Fibroblast of the conjunctiva (primary cell): ENCODE results near the gene APCS.

Source experiments
- DNase-seq: peaks from one replicate; pipeline ENCODE4 v3.0.0-alpha.2; 2010; ENCODE audit warnings: low read depth

APCS gene, protein sequence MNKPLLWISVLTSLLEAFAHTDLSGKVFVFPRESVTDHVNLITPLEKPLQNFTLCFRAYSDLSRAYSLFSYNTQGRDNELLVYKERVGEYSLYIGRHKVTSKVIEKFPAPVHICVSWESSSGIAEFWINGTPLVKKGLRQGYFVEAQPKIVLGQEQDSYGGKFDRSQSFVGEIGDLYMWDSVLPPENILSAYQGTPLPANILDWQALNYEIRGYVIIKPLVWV

DNA sequence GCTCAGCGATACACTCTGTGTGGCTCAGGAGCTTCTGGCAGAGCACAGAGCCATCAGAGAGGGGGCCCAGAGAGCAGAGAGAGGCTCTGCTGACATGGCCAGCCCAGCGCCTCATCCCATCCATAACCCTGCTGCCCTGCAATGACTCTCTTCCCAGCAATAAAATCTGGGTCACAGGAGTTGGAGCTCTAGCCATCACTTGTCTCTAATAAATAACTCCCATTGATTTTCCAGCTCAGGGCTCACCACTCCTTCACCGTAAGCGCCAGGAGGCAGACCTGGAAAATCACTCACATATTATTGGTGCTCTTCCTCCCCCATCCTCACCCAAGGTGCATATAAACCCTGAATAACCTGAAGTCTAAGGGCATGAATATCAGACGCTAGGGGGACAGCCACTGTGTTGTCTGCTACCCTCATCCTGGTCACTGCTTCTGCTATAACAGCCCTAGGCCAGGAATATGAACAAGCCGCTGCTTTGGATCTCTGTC is at the start of gene APCS:
TSS of gene APCS (plus strand) at position 366 of the 491 bp plus-strand sequence. CDS start at position 462, 96 bp downstream.
- DNase-seq = no peak

GRCh38 chr1:159548126-159548525 is 39.5 kb upstream of the APCS start:
- no peak for DNase-seq

- DNase-seq = no peak
Measured at GRCh38 chr1:159554261-159554660, 33.4 kb upstream of the APCS start.

DNA sequence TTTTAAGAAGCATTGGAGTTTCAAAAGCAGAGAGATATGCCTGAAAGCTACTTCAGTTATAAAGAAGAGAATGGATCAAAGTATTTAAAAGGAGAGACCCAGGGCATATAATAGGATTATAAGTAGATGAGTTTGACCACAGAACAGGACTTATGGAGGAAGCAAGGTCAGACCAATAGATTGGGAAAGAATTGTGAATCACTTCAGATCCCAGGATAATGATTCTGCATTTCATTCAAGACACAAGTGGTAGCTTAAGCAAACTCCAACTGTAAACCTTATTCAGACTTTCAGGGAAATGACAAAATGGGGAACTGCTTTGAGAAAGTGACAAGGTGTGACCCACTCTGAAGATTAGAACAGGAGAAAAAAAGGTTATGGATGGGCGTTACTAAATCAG is 32.9 kb upstream of the APCS start:
- no peak for DNase-seq

DNA sequence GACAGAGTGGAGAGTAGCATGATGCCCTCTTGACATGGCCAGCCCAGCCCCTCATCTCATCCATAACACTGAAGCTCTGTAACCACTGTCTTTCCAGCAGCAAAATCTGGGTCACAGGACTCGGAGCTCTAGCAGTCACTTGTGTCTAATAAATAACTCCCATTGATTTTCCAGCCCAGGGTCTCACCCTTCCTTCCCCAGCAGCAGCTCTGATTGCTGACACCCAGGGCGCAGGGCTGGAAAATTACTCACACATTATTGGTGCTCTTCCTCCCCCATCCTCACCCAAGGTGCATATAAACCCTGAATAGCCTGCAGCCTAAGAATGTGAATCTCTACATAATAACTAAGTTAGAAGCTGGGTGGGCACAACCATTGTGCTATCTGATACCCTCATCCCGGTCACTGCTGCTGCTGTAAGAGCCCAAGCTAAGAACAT is 30.7 kb upstream of the APCS start:
- no peak for DNase-seq

DNA sequence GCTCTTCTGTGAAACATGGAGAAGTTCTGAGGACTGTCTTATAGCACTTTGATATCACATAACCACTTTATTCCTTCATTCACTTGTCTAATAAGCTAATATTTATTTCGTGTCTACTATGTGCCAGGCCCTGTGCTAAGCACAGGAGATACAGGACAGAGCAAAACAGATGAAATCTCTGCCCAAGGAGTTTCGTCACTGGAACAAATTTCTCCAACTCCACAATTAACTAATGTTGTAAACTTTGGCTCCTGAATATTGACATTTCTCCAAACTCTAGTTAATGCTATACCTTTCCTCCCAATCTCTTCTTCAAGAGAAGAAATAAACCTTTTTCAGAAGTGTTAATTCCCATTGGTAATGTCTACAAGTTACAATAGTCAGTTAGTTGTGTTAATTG is 27.0 kb upstream of the APCS start:
- DNase-seq = no peak

DNA sequence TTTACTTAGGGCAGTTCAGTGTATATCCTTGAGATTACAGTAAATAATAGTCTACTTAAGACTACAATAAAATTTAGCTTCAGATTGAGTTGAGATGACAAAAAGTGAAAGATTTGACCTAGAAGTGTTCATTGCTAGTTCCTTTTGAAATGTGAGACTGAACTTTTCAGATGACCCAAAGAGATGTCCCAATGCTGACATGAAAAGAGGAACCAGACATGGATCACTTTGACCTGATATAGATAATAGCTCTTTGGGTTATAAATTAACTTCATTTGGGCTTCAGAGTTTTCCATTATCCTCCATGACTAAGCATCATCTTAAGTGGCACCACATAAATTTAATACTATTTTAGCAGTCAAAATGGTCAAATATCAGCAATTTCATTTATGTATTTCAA is 26.1 kb upstream of the APCS start:
- no peak for DNase-seq

GRCh38 chr1:159562680-159563079 is 24.9 kb upstream of the APCS start:
- no peak for DNase-seq

- no peak for DNase-seq
Measured at GRCh38 chr1:159577446-159577845, 10.2 kb upstream of the APCS start.

GRCh38 chr1:159580340-159580739 is 7.3 kb upstream of the APCS start:
- DNase-seq = no peak

DNA sequence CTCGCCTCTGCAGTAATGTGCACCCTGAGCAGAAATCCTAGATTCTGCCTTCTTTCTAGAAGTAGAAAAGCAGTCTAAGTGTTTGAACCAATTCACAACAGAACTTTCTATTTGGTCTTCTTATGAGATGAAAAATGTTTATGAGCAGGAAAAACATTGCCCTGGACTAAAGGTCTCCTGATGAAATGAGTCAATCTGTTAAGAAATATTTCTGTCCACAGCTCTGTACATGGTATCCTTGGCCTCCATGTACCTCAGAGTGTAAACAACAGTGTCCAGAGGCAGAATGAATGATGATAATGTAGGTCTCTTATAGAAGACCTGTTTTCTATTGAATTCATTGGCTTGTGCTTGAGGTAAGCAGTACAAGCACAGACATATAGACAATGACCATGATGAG is 6.2 kb upstream of the APCS start:
- no peak for DNase-seq

DNA sequence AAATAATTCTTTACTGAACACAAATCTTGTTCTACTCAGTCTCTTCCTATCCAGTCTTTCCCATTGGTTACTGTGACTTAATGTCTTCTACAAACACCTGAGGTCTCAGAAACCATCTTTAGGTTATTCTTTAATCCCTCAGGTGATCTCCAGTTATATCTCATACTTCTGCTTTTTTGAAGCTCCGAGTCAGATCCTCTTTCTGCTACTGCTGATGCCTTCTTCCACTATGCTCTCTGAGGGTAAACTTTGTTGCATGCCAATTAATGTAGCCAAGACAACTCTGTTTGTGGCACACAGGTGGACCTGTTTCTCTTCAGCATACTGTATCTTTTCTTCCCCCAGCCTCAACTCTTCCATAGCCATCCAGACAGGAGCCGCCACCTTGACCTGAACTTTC is 3.1 kb upstream of the APCS start:
- DNase-seq = no peak

DNA sequence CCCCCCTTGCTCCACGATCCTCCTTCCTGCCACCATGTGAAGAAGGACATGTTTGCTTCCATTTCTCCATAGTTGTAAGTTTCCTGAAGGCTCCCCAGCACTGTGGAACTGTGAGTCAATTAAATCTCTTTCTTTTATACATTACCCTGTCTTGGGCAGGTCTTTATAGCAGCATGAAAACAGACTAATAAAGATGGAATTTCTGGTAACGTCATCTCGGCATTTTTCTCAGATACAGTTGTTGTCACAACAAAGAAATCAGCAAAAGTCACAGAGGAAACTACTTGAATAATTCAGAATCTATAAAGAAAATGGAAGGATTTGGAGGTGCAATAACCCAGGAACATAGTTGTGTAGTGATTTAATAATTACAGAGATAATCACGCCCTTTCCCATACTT is 4.4 kb downstream of the APCS start:
- DNase-seq = no peak

DNA sequence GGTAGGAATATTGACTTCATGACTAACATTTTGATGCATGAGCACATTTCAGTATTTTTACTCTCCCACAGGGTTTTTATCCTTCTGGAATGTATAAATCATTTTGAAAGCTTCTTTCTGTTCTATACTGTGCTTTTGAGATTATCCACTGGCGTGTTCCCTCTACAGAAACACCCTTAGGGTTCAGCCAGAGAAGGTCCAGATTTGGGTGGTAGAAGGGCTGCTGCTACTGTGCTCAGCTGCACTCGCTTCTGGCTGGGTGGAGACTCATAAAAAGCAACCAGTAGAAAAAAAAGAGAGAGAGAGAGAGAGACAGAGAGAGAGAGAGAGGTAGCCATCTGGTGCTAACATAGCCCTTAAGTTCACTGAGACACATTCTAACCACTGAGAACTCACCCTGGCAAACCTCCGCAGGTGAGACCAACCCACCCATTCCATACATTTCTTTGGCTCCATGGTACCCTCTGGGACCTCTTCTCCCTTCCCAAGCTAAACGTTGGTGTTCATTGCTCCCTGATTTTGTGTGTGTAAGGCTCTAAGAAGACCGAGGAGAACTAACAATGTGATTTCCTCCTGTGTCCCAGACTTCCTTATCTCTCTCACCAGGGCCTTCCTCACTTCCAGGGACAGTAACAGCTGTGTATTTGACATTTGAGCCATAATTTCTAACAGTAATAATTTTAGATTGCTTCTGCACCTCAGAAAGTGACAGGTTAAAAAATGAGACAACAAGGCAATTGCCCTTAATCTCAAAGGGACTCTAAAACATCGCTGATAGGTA is 7.2 kb downstream of the APCS start:
- DNase-seq = no peak

DNA sequence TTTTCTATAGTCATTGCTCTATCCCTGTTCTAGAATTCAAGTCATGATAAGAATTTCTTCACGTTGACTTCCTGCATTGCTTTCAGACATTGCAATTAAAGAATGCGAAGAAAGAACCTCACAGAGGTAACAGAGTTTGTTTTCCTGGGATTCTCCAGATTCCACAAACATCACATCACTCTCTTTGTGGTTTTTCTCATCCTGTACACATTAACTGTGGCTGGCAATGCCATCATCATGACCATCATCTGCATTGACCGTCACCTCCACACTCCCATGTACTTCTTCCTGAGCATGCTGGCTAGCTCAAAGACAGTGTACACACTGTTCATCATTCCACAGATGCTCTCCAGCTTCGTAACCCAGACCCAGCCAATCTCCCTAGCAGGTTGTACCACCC is 10.6 kb downstream of the APCS start:
- DNase-seq = no peak

GRCh38 chr1:159600894-159601293 is 13.3 kb downstream of the APCS start:
- no peak for DNase-seq

GRCh38 chr1:159602501-159602999 is 14.9 kb downstream of the APCS start:
- no peak for DNase-seq

DNA sequence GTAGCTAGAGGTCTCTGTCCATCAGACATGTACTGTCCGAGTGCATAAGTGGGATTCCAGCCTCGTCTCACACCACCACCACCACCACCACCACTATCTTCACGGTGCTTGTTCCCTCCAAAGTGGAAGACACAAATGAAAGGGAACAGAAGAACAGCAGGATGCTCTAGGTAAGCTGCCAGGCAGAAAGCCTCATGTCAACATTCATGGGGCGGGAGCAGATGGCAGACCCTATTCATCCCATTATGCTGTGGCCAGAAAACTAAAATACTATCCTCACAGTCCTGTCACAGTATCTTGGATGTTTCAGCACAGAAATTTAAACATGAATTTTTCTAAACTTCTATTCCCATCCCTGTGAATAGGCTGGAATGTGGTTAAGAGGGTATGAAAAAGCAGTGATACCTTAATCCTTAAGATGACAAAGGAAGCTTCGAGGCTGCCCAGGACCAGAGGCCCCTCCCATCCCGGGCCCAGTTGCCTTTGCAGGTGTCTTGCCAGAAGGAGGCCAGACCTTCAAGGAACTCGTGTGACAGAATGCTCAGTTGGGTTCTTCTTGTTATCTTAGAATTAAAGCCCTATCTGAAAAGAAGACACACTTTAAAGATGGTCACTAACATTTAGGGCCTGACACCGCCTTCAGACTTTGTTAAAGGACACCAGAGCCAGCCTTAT is 24.7 kb downstream of the APCS start:
- DNase-seq = no peak

- no peak for DNase-seq
Measured at GRCh38 chr1:159632922-159633321, 45.3 kb downstream of the APCS start.
